ENCODE measurements around the gene HECW1. TPM values are rescaled to one million over a fixed set of nuclear protein-coding genes. Genes with fewer than 3 reads are reported as not detected.

The HECW1 gene
- total and polyA plus RNA-seq, 2 experiments from 2014 or later = 11.0 to 21.8 TPM

GRCh38 chr7:43117861-43118260, 5.4 kb downstream of the HECW1 start:
- no peaks in the 10 kb centered on the region for H3K9me3 Mint-ChIP-seq
- H3K27ac Mint-ChIP-seq = no peak overlapping the region
- H3K4me1 Mint-ChIP-seq = peaks cover 42% of the 10 kb centered on the region
- DNase-seq (ENCODE audit: low spot score) = no peak
- H2AFZ ChIP-seq = no peak overlapping the region
- no peaks in the 10 kb centered on the region for H3K36me3 Mint-ChIP-seq (ENCODE audit: low read depth)
- no peak for TF ChIP-seq EZH2 (IDR thresholded peaks at IDR 0.05; ENCODE audit: low read depth, unreplicated experiment)
- TF ChIP-seq STAT1 (IDR thresholded peaks at IDR 0.05; ENCODE audit: unreplicated experiment) = no peak
- no peak for TF ChIP-seq CTCF (conservative IDR thresholded peaks at IDR 0.05; ENCODE audit: low read depth in 2 of 2)
- TF ChIP-seq POLR2AphosphoS5 (IDR thresholded peaks at IDR 0.05; ENCODE audit: low read depth) = no peak
- TF ChIP-seq REST (IDR thresholded peaks at IDR 0.05; ENCODE audit: unreplicated experiment) = no peak
- no peak for TF ChIP-seq NANOG (IDR thresholded peaks at IDR 0.05; ENCODE audit: borderline replicate concordance)
- TF ChIP-seq ZNF462 (CRISPR knock-in tag; IDR thresholded peaks at IDR 0.05) = no peak
- no peak for TF ChIP-seq ETS1 (IDR thresholded peaks at IDR 0.05)
- no peak for TF ChIP-seq ZNF331 (CRISPR knock-in tag; IDR thresholded peaks at IDR 0.05; ENCODE audit: low read depth)
- no peak for TF ChIP-seq EZH2phosphoT487 (IDR thresholded peaks at IDR 0.05; ENCODE audit: unreplicated experiment)
- TF ChIP-seq JUNB (IDR thresholded peaks at IDR 0.05; ENCODE audit: unreplicated experiment) = no peak
- no peak for TF ChIP-seq ZNF114 (CRISPR knock-in tag; IDR thresholded peaks at IDR 0.05)
- TF ChIP-seq CREB1 (CRISPR knock-in tag; IDR thresholded peaks at IDR 0.05; ENCODE audit: low read depth) = no peak
- peaks cover 16% of the 10 kb centered on the region for H3K27me3 Mint-ChIP-seq (ENCODE audit: insufficient read depth, low read depth, poor library complexity)
- no peak for ATAC-seq
- no peaks in the 10 kb centered on the region for H3K36me3 ChIP-seq (ENCODE audit: insufficient read depth)
- no peaks in the 10 kb centered on the region for H4K20me1 ChIP-seq (replicated peaks; ENCODE audit: insufficient read depth)
- no peak overlapping the region for H3K4me2 ChIP-seq
- peaks cover 39% of the 10 kb centered on the region for H3K4me1 ChIP-seq (ENCODE audit: insufficient read depth)
- H3K27ac ChIP-seq (ENCODE audit: low read depth) = no peak overlapping the region
- H3K4me3 ChIP-seq = no peak overlapping the region
- H3F3A ChIP-seq (replicated peaks; ENCODE audit: low read depth) = no peaks in the 10 kb centered on the region
- H3K4me3 Mint-ChIP-seq = no peak overlapping the region
- peaks cover 25% of the 10 kb centered on the region for H3K79me2 ChIP-seq (replicated peaks; ENCODE audit: insufficient read depth)
- peaks cover 4% of the 10 kb centered on the region; the same call in 1 of the 2 replicates for H3K27me3 ChIP-seq (ENCODE audit: insufficient read depth)
- no peaks in the 10 kb centered on the region for H3K9me2 ChIP-seq (ENCODE audit: insufficient read depth)
